GM21526 (cell line): Measurements from ENCODE around the gene TIMP3.

Source experiments
- ATAC-seq: cut with Tn5 transposase; IDR thresholded peaks from one replicate; pipeline ENCODE4 v1.9.1; 2021; ENCODE audit warnings: moderate library complexity; ENCODE audit not compliant: unreplicated experiment, low FRiP score

Gene TIMP3

DNA sequence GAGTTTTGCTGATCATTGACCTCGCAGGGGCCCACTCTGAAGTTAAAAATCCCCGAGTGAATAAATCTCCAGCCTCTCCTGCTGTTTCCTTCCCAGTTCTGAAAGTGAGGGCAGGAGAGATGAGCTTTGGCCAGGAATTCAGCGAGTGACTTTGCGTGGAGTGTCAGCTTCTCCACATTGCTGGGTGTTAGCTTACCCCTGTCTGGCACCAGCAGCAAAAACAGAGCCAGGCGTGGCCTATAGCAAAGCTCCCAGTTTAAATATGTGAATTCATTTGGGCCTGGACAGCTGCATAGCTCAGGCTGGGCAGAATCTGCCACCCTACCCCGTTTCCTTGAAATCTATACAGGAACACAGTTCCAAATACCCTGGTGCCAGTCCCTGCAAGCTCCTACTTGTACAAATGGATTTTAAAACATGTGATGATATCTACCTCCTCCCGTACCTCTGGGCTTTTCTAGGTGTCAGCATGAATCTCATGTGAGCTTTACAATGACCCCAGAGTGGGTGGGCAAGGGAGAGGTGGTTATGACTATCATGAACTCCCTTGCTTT, 25.6 kb downstream of the TIMP3 start:
- ATAC-seq, result no peak

DNA sequence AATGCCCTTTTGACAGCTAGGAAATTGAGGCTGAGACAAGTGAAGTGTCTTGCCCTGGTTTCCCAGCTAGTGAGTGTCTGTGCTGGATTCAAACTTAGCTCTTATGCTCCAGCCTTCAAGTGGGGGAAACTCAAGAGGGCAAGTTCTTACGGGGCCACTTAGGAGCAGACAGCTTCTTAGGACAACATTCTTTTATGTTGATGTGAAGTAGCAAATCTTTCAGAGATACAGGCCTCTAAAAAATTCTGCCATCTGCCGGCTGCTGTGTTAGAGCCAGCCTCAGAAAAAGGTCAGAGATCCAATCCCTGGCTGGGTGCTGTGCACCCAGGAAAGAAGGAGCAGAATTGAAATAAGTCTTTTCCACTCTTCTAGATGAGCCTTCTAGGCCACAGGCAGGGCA, 26.6 kb downstream of the TIMP3 start:
- no peak for ATAC-seq

DNA sequence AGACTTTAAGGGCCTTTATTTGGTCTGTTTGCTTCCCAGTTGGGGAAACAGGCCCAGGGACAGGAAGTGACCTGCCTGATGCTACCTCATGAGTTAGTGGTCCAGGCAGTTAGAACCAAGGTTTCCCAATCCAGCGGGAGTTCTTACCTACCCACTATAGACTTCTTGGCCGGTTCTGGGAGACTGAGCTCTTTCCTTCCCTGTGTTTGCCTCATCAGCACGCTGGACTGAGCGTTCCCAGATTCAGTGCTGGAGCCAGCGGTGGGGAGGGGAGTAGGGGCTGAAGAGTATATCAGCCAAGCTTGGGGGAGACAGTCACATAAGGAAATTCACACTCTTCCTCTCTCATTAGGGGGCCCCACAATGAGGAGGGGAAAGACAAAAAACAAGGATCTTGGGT, 27.1 kb downstream of the TIMP3 start:
- ATAC-seq, result no peak

DNA sequence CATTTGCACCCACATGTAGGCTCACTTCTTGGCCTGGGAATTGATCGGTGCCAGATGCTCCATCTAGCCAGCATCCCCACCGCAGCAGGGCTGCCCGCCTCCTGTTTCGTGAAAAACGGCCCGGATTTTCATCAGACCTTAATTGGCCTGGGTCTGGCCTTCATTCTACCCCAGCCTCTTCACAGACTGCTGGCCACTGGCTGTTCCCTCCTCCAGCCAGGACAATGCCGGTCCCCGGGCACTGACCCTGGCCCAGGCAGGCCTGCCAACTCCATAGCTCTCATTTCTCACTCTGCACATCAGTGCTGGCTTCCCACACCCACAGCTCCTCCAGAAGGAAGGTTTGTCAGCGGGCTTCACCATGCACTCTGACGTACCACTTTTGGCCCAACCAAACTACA, 27.9 kb downstream of the TIMP3 start:
- ATAC-seq, result no peak

DNA sequence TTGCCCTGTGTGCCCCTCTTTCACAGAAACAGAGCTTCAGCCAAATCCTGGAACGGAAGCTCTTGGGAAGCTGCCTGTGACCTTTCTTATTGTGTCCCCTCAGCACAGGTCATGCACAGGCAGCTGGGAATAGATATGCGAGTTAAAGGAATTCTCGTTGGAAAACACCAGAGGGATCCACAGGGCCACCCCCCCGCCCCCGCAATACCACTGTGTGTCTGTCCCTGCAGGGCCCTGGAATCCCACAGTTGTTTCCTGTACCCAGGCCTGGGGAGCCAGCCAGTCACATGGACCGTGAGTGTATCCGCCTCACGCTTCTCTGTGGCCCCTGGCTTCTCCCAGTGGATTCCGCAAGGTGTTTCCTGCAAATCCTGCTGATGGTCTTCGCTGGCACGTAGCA, 29.0 kb downstream of the TIMP3 start:
- no peak for ATAC-seq

DNA sequence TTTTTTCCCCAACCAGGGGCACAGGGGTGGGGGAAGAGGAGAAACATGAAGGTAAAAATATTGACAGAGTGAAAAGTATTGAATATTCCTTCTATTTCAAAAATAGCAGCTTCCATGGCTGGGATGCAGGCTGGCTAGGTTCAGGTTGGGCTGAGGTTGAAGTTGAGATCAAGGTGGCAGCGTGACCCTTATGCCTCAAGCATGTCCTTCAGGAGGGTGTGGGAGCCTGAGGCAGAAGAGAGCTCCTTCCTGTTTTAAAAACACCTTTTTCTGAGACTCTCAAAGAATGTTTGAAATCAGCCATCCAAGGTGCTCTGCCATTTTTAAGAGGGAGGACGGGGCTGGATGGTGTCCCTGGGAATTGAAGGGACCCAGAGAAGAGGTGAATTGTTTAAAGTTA, 29.5 kb downstream of the TIMP3 start:
- no peak for ATAC-seq

DNA sequence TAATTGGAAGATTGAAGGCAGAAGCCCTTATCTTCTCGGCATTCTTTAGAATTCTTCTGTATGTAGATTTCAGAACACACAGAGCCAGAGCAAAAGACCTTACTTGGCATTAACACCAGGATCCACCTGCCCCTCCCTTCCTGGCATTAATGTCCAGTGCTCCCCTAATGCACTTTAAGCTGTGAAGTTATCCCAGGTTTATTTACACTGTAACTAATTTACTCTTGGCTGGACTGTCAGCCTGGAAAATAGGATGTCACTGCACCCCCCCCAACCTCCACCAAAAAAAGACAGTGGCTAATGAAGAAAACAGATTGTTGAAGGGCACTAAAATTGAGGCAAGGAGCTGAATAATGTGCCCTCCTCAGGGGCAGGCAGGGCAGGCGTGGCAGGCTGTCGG, 30.1 kb downstream of the TIMP3 start:
- ATAC-seq, result no peak

DNA sequence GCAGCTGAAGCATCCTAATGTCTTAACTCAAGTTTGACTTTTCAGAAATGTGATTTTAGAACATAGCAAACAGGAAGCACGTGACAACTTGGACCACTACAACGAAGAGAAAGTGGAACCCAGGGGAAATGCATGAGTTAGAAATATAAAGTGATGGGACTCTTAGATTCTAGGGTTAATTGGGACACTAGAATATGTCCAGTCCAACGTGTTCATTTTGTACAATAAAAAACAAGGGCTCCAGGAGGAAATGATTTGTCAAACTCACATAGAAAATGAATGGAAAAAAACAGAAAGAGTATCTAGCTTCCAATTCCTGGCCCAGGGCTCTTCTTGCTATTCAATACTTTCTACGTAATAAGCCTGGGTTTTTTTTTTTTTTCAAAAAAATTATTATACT, 30.7 kb downstream of the TIMP3 start:
- no peak for ATAC-seq

DNA sequence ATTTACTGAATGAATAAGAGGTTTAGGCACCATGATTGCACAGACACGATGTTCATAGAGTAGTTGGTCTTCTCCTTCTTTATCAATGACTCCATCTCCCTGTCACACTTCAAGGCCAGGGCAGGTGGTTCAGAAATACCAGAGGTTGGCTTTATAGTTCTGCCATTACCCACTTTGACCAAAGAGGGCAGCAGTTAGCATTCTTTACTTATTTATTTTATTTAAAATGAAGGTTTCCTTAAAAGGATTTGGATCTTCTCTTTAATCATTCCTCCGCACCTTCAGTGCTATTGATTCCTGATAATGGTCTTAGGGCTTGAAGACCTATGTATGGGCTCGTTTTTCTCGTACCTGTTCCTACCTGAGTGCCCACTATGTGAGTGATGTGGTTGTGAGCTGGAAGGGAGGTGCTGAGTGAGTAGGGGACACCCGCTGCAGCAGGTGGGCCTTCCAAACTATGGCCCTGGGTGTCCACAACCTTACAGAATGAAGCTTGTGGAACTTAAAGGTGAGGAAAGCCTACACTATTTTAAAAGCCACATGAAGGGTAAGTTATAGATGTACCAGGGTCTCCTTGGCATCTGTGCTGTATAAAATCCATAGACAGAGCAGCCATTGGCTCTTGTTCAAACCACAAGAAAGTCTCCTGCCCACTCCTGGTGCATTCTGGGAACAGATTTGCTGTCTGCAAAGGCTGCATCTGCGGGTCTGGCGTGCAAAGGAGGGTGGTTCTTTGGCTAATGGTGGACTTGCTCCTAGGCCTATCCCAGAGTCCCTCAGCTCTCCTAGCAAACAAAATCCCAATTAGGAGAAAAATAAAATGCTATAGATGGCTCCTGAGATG, 35.0 kb downstream of the TIMP3 start:
- ATAC-seq, result no peak

DNA sequence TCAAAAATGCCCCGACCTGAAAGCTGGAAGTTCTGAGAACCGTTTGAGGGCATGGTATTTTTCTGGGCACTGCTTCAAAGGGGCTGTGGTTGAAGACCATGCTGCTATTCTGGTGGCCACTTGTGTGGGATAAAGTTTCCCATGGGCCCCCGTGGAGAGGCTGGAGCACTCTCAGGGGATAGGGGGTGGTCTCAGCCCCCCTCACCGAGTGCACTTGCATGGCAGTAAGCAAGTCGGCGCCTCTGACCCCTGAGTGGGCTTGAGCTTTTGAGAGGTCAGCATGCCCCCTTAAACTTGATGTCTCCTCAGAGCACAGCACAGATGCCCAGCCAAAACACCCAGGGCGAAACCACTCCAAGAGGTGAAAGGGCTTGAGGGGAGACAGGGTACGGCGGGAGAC, 35.6 kb downstream of the TIMP3 start:
- no peak for ATAC-seq

DNA sequence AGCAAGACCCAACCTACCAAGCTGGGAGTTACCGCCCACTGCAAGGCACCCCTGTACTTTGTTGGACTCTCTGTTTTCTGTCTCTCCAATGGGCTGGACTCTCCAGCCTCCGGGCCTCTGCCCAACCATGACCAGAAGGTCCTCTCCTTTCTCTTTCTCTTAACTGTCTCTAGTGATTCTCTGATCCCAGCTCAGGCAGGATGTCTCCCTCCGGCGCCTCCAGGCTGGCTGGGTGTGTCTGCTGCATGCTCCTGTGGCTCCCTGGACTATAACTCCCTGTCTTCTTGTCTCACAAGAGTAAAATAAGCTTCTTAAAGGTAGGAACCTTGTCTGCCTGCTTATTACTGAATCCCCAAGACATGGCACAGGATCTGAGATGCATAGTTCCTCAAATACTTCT, 36.3 kb downstream of the TIMP3 start:
- ATAC-seq, result no peak

DNA sequence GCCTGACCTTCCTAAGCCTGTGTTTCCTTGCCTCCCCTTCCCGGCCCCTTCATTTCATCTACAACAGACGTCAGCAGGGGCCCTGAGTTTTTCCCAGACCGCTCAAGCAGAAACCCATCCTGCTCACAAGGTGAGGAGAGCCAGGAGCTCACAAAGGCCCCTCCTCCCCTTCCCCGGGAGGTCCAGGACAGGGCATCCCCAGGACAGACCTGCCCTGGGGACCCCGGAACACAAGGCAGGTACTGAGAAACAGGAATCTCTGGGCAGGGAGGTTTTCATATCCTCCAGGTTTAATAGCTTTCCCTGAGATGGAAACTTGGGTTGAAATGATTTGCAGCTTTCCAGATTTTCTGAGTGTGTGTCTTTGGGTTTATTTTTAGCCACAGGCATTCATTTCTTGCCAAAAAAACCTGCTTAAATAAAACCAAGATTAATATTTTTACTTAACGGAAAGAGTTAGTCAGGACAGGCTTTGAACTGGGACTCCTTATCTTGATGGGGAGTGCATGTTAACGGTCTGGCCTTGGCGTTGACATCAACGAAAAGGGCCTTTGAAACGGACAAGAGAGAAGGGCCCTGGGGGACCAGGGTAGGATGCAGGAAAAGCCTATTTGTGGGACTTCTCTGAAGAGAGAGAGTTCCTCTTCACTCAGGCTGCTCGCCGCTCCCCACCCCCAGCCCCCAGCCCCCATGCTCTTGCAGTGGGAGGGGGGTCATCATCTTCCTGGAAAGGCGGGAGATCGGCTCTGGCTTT, 38.5 kb downstream of the TIMP3 start:
- no peak for ATAC-seq

DNA sequence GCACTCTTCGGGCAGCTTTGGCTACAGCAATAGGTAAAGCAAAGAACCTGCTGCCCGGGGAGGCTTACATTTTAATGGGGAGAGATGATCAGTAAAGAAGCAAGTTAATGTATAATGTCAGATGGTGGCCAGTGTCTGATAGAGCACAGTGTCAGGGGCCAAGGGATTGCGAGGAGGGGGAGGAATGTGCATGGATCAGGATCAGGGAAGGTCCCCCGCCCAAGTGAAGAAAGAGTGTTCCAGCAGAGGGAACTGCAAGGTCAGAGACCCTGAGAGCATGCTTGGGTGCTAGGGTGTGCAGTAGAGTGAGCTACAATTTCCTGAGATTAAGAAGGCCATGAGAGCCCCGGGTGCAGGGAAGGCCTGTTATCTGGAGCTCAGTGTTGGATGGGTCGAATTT, 39.7 kb downstream of the TIMP3 start:
- no peak for ATAC-seq

DNA sequence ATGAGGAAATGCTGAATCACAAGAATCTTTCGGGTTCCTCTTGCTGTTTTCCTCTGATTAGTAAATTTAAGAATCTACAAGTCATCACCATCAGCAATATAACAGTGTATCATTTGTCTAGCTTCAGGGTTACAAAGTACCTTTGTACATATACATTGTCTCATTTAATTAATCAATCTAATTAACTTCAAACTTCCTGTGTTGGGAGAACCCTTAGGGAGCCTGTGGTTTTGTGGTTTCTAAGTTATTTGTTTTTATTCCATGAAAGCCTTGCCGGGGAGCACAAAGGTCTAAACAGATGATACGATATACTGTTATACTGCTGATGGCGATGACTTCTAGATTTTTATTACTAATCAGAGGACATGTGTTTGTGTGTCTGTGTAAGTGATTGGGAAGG, 41.0 kb downstream of the TIMP3 start:
- ATAC-seq, result no peak

DNA sequence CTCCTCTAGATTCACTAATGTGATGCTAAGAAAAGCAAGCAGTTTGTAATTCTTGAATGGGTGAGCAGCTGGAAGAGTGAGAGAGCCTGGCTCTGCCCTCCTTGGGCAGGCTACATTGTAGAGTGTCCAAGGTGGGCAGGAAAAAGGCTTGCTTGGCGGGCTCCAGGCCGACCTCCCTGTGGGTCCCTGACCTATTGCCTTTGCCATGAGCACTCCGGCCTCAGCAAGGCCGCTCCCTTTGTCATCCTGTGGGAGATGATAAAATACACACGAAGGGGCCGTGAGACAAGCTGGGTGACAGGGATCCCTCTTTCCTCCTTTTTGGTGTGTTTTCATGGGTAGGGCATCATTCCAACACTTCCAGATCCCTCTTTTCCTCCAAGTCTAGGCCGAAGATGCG, 41.8 kb downstream of the TIMP3 start:
- no peak for ATAC-seq

DNA sequence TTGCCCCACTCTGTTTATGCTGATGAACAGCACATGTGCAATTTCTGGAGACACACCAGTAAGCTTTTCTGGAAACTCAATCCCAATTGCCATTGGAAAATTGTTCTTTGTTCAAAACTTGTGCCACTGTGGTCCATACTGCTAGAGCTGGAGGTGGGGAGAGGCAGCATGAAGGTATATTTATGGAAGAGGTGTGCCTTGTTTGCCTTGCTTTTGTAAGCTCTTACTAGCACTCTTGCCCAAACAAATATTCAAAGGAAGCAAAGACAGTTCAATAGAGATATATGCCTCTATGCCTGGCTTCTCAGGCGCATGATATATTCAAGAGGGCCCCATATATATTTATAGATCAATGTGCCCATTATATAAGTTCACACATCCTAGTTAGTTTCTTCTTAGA, 42.7 kb downstream of the TIMP3 start:
- ATAC-seq, result no peak

DNA sequence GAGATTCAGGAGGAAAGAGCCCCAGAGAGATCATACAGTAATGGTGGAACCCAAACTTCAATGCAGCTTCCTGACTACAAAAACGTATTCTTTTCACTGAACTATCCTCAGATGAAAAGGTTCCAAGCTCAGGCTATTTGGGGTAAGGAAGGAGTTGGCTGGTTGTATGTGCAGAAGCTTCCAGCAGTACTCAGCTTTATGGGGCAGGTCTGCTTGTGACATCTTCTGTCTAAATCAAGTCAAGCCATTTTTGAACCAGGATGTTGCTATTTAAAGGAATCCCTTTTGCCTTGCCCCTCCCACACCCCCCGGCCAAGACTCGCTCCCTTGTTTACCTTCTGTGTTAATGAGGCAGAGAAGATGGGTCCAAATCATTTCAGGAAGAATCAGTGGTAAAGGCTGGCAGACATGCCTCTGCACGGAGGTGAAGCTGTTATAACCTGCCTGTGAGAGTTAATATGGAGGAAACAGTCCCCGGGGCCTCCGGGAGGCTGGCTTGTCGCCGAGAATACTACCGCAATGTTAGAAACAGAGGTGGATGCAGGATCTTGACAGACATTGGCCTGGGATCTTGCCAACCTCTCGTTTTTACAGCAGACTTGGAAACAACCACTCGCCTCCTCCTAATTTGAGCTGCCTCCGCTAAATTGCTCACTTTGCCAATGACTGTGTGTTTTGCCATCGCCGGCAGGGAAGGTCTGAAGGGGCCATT, 45.4 kb downstream of the TIMP3 start:
- no peak for ATAC-seq

DNA sequence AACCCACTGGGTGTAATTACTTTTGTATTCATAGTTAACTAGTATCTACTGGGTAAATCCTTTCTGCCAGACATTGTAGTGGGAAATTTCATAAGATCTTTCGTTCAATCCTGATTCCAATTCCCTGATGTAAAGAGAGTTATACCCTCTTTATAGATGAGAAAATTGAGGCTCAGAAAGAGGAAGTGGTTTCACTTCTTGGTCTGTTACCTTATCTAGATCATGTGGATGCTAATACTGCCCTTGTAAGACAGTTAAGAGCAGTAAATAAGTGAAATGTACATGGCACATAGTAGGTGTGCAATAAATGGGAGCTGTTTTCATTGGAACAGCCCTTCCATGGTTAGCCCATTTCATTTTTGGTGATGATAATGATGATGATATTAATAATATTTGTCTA, 46.7 kb downstream of the TIMP3 start:
- ATAC-seq, result no peak

DNA sequence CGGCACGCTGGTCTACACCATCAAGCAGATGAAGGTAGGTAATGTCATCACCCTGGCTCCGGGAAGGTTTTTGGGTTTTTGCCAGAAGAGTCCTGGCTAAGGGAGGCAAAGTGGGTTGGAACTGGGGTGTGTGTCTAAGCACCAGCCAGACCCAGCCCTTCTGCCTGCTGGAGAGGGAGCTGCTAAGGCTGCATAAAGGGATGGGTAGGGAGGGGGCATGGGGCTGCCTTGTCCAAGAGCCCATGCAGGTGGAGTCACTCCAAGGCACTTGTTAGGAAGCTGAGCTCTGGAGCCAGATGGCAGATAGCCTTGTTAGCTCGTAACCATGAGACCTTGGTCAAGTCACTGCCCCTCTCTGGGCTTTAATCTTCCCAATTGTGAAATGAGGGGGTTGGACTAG, 48.0 kb downstream of the TIMP3 start:
- ATAC-seq, result no peak

DNA sequence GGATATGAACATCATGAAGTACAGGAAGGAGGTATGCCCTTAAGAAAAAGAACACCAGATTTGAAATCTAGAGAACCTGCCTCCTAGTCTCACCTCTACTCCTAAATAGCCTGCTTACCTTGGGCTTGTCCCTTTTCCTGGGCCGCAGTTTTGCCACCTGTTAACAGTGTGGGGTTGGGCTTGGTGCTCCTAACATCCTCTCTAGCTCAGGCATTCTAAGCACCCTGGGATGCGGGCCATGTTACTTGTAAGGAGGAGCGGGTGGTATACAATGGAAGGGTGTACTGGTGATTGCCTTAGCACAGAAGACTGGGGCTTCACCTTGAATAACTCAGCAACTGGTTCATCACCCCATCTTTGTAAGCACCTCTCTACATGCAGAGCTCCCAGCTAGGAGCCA, 48.7 kb downstream of the TIMP3 start:
- no peak for ATAC-seq
